ENCODE measurements around the gene SH3TC2.

SH3TC2 gene

DNA sequence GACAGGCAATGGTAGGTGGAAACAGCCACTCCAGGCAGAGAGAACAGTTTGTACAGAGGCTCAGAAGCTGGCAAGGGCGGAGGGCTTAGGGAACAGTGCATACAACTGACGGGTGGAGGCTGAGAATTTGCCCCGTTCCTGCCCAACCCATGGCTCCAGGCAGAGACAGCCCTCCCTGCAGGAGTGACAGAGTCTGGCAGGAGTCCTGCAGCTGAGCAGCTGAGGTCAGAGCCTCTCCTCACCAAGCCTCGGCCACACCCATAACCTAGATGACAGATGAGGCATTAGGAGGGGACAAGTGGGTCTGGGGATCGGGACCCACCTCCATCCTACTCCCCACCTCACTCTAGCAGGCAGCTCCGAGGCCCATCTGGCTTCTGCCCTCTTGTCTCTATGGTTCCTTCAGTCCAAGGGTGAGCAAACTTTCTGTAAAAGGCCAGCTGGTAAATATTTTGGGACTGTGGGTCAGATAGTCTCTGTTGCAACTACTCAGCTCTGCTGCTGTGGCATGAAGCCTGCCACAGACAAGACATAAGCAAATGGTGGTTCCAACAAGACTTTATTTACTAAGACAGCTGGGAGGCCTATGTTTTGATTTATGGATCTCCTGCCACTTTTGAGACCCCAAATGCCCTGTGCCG lies 83.7 kb downstream of the SH3TC2 start:
- TF ChIP-seq, protein P1, sequence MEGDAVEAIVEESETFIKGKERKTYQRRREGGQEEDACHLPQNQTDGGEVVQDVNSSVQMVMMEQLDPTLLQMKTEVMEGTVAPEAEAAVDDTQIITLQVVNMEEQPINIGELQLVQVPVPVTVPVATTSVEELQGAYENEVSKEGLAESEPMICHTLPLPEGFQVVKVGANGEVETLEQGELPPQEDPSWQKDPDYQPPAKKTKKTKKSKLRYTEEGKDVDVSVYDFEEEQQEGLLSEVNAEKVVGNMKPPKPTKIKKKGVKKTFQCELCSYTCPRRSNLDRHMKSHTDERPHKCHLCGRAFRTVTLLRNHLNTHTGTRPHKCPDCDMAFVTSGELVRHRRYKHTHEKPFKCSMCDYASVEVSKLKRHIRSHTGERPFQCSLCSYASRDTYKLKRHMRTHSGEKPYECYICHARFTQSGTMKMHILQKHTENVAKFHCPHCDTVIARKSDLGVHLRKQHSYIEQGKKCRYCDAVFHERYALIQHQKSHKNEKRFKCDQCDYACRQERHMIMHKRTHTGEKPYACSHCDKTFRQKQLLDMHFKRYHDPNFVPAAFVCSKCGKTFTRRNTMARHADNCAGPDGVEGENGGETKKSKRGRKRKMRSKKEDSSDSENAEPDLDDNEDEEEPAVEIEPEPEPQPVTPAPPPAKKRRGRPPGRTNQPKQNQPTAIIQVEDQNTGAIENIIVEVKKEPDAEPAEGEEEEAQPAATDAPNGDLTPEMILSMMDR (IDR thresholded peaks at IDR 0.05; ENCODE audit: extremely low read depth, insufficient read depth, missing control alignments) = no peak
- no peak for DNase-seq (ENCODE audit: low spot score)
- in situ Hi-C loops (cut with MboI; ENCODE audit: low pct_unique_long_range_greater_than_20kb, low sequenced_read_pairs, unreplicated experiment) = no loop called here

DNA sequence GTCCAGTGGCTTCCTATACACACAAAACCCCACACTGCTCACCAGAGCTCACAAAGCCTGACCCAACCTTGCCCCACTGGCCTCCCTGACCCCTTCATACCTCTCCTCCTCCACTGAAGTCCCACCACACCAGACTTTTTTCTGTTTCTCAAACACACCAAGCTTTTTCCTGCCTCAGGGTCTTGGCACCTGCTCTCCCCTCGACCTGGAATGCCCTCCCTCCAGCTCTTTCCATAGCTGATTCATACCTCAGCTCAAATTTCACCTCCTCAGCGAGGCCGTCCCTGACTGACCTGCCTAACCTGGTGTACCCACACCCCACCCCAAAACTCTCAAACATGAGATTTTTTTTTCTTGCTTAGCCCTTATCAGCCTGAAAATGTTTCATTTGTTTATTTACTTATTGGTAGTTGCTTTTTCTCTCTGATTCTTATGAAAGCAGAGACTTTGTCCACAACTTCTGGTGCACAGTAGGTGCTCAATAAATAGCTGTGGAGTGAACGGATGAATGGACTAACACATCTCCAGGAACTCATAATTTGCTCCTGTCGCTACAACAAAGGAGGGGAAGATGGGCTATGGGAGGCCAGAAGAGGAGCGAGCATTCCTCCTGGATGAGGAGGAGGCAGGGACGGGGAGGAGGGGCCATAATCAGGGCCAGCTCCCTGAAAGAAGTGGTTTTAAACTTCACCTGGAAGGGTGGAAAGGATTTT lies 84.3 kb downstream of the SH3TC2 start:
- in situ Hi-C loops (cut with MboI; ENCODE audit: low pct_unique_long_range_greater_than_20kb, low sequenced_read_pairs, unreplicated experiment) = no loop called here
- TF ChIP-seq, protein P1 (IDR thresholded peaks at IDR 0.05; ENCODE audit: extremely low read depth, insufficient read depth, missing control alignments) = no peak
- DNase-seq (ENCODE audit: low spot score) = no peak

DNA sequence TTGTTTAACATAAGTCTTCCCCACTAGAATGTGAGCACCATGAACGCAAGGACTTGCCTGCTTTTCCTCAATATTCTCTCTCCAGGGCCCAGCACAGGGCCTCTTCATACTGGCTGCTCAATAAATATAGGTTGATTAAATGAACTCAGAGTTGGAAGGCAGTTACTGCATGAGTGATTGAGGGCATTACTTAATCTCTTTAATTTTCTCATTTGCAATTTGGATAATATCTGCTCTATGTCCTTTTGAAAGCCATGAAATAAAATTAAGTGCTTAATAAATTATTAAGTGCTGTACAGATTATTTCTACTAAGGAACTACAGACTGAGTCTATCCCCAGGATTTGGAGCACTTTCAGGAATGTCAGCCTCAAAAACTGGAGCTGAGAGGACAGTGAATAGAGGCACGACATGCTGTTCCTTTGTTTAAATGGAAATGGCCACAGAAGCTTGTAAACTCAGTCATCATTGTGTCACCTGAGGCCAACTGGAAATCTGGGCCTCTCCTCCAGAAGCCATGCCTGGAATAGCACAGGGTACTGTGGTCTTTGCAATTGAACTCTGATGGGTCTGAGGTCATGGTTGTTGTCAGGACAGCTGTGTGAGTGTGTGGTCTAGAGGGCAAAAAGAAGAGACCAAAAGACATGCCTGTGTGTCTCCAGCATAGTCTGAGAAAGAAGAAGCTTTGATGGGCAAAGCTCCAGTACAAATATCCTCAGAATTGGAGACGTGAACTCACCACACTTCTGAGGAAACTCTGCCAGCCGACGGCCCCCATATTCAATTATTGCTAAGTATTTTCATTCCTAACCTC lies 86.1 kb downstream of the SH3TC2 start:
- in situ Hi-C loops (cut with MboI; ENCODE audit: low pct_unique_long_range_greater_than_20kb, low sequenced_read_pairs, unreplicated experiment) = no loop called here
- DNase-seq (ENCODE audit: low spot score) = no peak
- TF ChIP-seq, protein P1 (IDR thresholded peaks at IDR 0.05; ENCODE audit: extremely low read depth, insufficient read depth, missing control alignments) = no peak

DNA sequence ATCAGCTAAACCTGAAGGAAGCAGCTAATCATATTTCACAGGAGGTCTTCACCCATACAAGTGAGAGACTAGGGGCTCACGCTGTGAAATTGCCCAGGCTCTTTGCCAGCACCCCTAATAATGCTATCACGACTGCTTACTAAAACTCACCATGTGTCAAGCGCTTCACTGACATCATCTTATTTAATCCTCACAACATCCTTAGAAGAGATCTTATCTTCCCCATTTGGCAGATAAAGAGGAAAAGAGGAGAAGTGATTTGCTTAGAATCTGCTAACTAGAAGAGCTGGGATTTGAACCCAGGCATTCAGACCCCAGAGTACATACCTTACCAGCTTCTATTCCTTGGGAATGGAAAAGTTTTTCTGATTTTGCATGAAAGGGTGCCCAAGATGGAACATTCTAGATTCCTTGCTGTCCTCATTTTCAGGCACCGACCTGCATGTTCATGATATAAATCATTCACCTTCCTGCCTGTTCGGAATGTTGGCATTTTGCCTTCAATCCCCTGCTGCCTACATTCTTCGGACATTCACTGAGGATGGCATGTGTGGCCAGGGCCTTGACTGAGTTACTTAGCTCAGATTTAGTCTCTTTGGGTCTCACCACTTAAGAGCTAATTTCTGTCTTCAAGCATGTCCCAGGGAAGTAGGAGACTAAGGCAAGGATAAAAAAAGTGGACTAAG lies 88.1 kb downstream of the SH3TC2 start:
- DNase-seq (ENCODE audit: low spot score) = no peak
- TF ChIP-seq, protein P1 (IDR thresholded peaks at IDR 0.05; ENCODE audit: extremely low read depth, insufficient read depth, missing control alignments) = no peak
- in situ Hi-C loops (cut with MboI; ENCODE audit: low pct_unique_long_range_greater_than_20kb, low sequenced_read_pairs, unreplicated experiment) = no loop called here

DNA sequence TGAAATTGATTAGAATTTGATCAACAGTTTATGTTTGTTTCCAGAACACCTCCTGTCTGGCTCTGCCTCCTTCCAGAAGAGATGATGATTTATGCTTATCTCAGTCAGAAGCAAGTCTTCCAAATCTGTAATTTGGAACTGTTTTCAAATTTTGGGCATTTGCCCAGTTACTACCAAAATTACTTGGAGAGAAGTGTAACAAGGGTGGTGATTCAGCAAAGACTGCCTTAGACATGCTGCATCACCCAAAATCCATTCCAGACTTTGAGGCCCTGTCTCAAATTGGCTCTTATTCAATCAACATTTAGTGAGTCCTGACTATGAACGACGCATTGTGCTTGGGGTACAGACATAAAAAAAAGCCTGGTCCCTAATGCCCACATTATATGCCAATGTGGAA lies 89.4 kb downstream of the SH3TC2 start:
- in situ Hi-C loops (cut with MboI; ENCODE audit: low pct_unique_long_range_greater_than_20kb, low sequenced_read_pairs, unreplicated experiment) = no loop called here
- TF ChIP-seq, protein P1 (IDR thresholded peaks at IDR 0.05; ENCODE audit: extremely low read depth, insufficient read depth, missing control alignments) = no peak
- DNase-seq (ENCODE audit: low spot score) = no peak

DNA sequence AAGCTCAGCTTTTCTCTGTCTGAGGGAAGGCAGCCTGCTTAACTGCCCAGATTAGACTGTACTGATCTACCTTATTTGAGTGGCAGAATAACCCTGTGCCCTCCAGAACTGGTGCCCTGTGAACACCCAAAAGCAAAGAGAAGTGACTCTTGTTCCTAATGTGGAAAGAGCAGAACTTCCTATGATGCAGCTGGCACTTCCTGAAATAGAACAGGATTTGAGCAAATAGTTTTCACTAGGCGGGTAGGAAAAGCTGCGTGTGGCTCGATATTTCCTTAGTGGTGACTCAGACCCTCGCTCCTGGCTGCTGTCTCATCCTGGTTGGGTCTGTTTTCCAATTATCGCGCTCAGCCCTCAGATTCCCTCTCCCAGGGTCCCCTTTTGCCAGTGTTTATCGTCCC lies 89.9 kb downstream of the SH3TC2 start:
- in situ Hi-C loops (cut with MboI; ENCODE audit: low pct_unique_long_range_greater_than_20kb, low sequenced_read_pairs, unreplicated experiment) = no loop called here
- DNase-seq (ENCODE audit: low spot score) = no peak
- TF ChIP-seq, protein P1 (IDR thresholded peaks at IDR 0.05; ENCODE audit: extremely low read depth, insufficient read depth, missing control alignments) = no peak
